Measurements from ENCODE around the gene ARHGEF12. TPM values are rescaled to one million over a fixed set of nuclear protein-coding genes. Genes with fewer than 3 reads are reported as not detected.

The ARHGEF12 gene
- polyA plus RNA-seq, 1 donor (not counting 4 experiments of a cell fraction or from before 2014, with no cell fraction given), result 28.8 TPM

DNA sequence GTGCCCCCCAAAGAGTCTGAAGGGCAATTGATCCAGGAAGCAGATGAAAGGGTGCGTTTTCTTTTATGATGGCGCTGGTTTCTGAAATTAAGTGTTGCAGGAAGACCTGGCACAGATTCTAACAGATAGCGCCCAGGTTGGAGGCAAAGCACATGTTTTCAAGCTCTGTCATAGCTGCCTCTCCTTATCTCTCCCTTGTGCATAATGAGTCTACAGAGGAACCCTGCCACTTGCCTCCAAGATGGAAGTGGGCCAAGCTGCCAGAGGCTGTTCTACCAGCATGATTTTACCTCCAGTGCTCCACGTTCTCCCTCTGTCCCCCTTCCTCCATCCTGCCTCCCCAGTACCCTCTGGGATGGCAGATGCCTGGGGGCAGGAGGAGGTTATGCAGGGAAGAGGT is 41.1 kb upstream of the ARHGEF12 start:
- DNase-seq (ENCODE audit: low read depth, low spot score) (no peak), FAIRE-seq (peak; percentile 99)
- H3K4me1 ChIP-seq (ENCODE audit: control insufficient read depth, extremely low read depth, insufficient read depth, low read length), result peaks cover 40% of the 10 kb centered on the region
- H3K36me3 ChIP-seq (ENCODE audit: control insufficient read depth in 2 of 2, extremely low read depth in 1 of 2, insufficient read depth in 2 of 2, low read length in 2 of 2), result no peaks in the 10 kb centered on the region
- H3K79me2 ChIP-seq (ENCODE audit: control insufficient read depth, insufficient read depth, low read length), result no peaks in the 10 kb centered on the region
- H3K9me1 ChIP-seq (ENCODE audit: control insufficient read depth, extremely low read depth, insufficient read depth, low read length), result no peaks in the 10 kb centered on the region
- no peak for TF ChIP-seq EZH2 (IDR thresholded peaks at IDR 0.05; ENCODE audit: low read length)
- TF ChIP-seq, protein P1, sequence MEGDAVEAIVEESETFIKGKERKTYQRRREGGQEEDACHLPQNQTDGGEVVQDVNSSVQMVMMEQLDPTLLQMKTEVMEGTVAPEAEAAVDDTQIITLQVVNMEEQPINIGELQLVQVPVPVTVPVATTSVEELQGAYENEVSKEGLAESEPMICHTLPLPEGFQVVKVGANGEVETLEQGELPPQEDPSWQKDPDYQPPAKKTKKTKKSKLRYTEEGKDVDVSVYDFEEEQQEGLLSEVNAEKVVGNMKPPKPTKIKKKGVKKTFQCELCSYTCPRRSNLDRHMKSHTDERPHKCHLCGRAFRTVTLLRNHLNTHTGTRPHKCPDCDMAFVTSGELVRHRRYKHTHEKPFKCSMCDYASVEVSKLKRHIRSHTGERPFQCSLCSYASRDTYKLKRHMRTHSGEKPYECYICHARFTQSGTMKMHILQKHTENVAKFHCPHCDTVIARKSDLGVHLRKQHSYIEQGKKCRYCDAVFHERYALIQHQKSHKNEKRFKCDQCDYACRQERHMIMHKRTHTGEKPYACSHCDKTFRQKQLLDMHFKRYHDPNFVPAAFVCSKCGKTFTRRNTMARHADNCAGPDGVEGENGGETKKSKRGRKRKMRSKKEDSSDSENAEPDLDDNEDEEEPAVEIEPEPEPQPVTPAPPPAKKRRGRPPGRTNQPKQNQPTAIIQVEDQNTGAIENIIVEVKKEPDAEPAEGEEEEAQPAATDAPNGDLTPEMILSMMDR (optimal IDR thresholded peaks at IDR 0.05 in 1 of 3, IDR thresholded peaks at IDR 0.05 in 1 of 3, conservative IDR thresholded peaks at IDR 0.05 in 1 of 3; ENCODE audit: extremely low read depth in 1 of 3, insufficient read depth in 2 of 3, low read length in 3 of 3), result no peak
- no peaks in the 10 kb centered on the region for H4K20me1 ChIP-seq (ENCODE audit: control insufficient read depth, extremely low read depth, insufficient read depth, low read length)
- H3K27ac ChIP-seq (ENCODE audit: control insufficient read depth, insufficient read depth, low read length), result no peak overlapping the region
- dilution Hi-C loops (cut with MboI; ENCODE audit: extremely low pct_ligation_motif_present, low sequenced_read_pairs), result no loop called here
- no peak overlapping the region for H3K4me3 ChIP-seq (ENCODE audit: control insufficient read depth in 2 of 3, extremely low read depth in 1 of 3, insufficient read depth in 2 of 3, low read depth in 1 of 3, low read length in 3 of 3)
- peak overlapping the region; percentile 7 for H3K4me2 ChIP-seq (ENCODE audit: control insufficient read depth, extremely low read depth, insufficient read depth, low read depth, low read length)
- H3K9ac ChIP-seq (ENCODE audit: control insufficient read depth, extremely low read depth, insufficient read depth, low read length), result no peak overlapping the region
- no peaks in the 10 kb centered on the region for H3K9me3 ChIP-seq (ENCODE audit: control insufficient read depth, low read depth, low read length)
- H2AFZ ChIP-seq (ENCODE audit: control insufficient read depth, low read length), result no peak overlapping the region
- peaks cover 7% of the 10 kb centered on the region for H3K27me3 ChIP-seq (ENCODE audit: control insufficient read depth, extremely low read depth, insufficient read depth, low read length)

DNA sequence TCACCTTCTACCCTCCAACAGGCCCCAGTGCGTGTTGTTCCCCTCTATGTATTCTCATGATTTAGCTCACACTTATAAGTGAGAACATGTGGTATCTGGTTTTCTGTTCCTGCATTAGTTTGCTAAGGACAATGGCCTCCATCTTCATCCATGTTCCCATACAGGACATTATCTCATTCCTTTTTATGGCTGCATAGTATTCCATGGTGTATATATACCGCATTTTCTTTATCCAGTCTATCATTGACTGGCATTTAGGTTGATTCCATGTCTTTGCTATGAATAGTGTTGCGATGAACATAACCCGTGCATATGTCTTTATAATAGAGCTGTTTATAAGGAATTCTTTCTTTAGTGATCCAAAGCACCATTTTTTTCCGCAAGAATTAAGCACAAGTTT is 39.7 kb upstream of the ARHGEF12 start:
- dilution Hi-C loops (cut with MboI; ENCODE audit: extremely low pct_ligation_motif_present, low sequenced_read_pairs), result no loop called here
- FAIRE-seq, result no peak
- Histone ChIP-seq H3K4me1 (ENCODE audit: control insufficient read depth, extremely low read depth, insufficient read depth, low read length) (peaks cover 43% of the 10 kb centered on the region), H3K79me2 (ENCODE audit: control insufficient read depth, insufficient read depth, low read length) (no peaks in the 10 kb centered on the region), H3K4me3 (ENCODE audit: control insufficient read depth in 2 of 3, extremely low read depth in 1 of 3, insufficient read depth in 2 of 3, low read depth in 1 of 3, low read length in 3 of 3) (no peak overlapping the region), H3K27ac (ENCODE audit: control insufficient read depth, insufficient read depth, low read length) (no peak overlapping the region), H3K9me3 (ENCODE audit: control insufficient read depth, low read depth, low read length) (no peaks in the 10 kb centered on the region), H3K27me3 (ENCODE audit: control insufficient read depth, extremely low read depth, insufficient read depth, low read length) (peaks cover 7% of the 10 kb centered on the region), H2AFZ (ENCODE audit: control insufficient read depth, low read length) (no peak overlapping the region), H4K20me1 (ENCODE audit: control insufficient read depth, extremely low read depth, insufficient read depth, low read length) (no peaks in the 10 kb centered on the region), H3K9me1 (ENCODE audit: control insufficient read depth, extremely low read depth, insufficient read depth, low read length) (no peaks in the 10 kb centered on the region), H3K9ac (ENCODE audit: control insufficient read depth, extremely low read depth, insufficient read depth, low read length) (no peak overlapping the region), H3K4me2 (ENCODE audit: control insufficient read depth, extremely low read depth, insufficient read depth, low read depth, low read length) (no peak overlapping the region), H3K36me3 (ENCODE audit: control insufficient read depth in 2 of 2, extremely low read depth in 1 of 2, insufficient read depth in 2 of 2, low read length in 2 of 2) (no peaks in the 10 kb centered on the region)
- TF ChIP-seq, protein P1 (optimal IDR thresholded peaks at IDR 0.05 in 1 of 3, IDR thresholded peaks at IDR 0.05 in 1 of 3, conservative IDR thresholded peaks at IDR 0.05 in 1 of 3; ENCODE audit: extremely low read depth in 1 of 3, insufficient read depth in 2 of 3, low read length in 3 of 3), result no peak
- no peak for TF ChIP-seq EZH2 (IDR thresholded peaks at IDR 0.05; ENCODE audit: low read length)
- DNase-seq (ENCODE audit: low read depth, low spot score), result no peak
